Measurements from ENCODE around the gene ADAMTSL5. TPM values are rescaled to one million over a fixed set of nuclear protein-coding genes. Genes with fewer than 3 reads are reported as not detected.

The ADAMTSL5 gene, protein sequence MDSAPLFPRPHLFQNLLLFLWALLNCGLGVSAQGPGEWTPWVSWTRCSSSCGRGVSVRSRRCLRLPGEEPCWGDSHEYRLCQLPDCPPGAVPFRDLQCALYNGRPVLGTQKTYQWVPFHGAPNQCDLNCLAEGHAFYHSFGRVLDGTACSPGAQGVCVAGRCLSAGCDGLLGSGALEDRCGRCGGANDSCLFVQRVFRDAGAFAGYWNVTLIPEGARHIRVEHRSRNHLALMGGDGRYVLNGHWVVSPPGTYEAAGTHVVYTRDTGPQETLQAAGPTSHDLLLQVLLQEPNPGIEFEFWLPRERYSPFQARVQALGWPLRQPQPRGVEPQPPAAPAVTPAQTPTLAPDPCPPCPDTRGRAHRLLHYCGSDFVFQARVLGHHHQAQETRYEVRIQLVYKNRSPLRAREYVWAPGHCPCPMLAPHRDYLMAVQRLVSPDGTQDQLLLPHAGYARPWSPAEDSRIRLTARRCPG
- total RNA-seq: 1 to 10 TPM in 3 of 4 donors, under 1 TPM in 1; 0.83 to 4.1 (median 2.4) TPM

DNA sequence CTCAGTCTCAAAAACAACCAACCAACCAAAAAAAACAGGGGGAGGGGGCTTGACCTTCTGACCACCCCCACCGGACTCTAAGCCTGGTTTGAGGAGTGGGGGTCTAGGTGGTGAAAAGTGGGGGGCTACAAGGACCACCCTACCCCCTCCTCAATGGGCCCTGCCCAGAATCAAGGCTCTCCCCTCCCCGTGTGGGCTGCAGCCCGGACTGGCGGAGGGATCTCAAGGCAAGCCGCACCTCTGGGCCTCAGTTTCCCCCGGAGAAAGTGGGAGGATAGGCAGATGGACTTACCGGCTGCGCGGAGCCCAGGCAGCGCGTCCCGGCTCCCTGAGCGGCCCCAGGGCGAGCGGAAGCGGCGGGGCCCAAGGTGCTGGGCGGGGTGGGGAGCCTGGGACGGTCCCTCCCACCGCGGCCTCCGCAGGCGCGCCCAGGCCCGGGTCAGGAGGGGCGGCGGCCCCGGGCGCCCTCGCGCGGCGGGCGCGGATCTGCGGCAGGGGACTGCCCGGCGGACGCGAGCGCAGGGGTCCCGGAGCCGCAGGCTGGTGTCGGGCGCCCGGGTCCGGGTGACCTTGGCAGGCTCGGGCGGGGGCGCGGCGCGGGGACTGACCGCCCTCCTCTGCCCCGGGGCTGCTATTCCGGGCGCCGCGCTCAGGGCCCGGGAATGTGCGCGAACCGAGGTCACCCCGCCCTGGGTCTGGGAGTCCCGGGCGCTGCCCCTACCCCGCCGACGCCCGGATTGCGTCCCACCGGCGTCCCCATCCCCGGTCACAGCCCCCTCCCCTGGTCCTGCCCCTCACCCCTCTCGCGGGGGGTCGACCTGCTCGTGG is at the start of gene ADAMTSL5:
TSS of gene ADAMTSL5 (minus strand) at position 349 of the 828 bp plus-strand sequence. CDS start 2,076 bp downstream, outside the sequence.
- no peak for TF ChIP-seq POLR2A (IDR thresholded peaks at IDR 0.05)
- TF ChIP-seq, protein P1, sequence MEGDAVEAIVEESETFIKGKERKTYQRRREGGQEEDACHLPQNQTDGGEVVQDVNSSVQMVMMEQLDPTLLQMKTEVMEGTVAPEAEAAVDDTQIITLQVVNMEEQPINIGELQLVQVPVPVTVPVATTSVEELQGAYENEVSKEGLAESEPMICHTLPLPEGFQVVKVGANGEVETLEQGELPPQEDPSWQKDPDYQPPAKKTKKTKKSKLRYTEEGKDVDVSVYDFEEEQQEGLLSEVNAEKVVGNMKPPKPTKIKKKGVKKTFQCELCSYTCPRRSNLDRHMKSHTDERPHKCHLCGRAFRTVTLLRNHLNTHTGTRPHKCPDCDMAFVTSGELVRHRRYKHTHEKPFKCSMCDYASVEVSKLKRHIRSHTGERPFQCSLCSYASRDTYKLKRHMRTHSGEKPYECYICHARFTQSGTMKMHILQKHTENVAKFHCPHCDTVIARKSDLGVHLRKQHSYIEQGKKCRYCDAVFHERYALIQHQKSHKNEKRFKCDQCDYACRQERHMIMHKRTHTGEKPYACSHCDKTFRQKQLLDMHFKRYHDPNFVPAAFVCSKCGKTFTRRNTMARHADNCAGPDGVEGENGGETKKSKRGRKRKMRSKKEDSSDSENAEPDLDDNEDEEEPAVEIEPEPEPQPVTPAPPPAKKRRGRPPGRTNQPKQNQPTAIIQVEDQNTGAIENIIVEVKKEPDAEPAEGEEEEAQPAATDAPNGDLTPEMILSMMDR (IDR thresholded peaks at IDR 0.05): no peak
- no peak for TF ChIP-seq POLR2AphosphoS5 (IDR thresholded peaks at IDR 0.05)
- no peak for TF ChIP-seq EP300 (IDR thresholded peaks at IDR 0.05)
- DNase-seq (ENCODE audit: low spot score in 2 of 2): no peak
- peaks cover 38% of the 10 kb centered on the region for H3K4me1 ChIP-seq
- H3K4me3 ChIP-seq: peak within 1 kb of the TSS; percentile 48
- 18% methylated on average over 6 of the region's 78 CpGs for WGBS
- peak within 1 kb of the TSS; percentile 72 for H3K27ac ChIP-seq
- H3K9me3 ChIP-seq: no peaks in the 10 kb centered on the region
- H3K36me3 ChIP-seq: no peaks in the 10 kb centered on the region
- H3K27me3 ChIP-seq: peaks cover 23% of the 10 kb centered on the region

DNA sequence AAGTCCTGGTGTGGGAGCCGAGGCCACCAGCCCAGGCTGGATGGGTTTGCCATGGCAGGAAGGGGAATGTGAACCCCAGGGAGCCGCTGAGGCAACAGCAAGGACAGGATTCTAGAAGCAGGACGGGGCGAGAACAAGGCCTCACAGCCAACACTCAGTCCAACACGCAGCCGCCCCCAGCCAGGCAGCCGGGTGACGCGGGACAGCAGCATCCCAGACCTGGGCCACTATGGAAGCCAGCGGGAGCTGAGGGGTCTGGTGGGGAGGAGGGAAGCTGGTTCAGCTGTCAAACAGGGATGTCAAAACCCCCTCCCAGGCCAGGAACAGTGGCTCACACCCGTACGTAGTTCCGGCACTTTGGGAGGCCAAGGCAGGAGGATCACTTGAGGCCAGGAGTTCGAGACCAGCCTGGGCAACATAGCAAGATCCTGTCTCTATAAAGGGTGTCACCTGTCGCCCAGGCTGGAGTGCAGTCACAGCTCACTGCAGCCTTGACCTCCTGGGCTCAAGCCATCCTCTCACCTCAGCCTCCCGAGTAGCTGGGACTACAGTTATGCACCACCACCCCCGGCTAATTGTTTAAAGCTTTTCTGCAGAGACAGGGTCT is 48.5 kb upstream of the ADAMTSL5 start:
- Histone ChIP-seq H3K36me3 (peaks cover 5% of the 10 kb centered on the region), H3K27me3 (no peaks in the 10 kb centered on the region), H3K4me3 (no peak overlapping the region), H3K4me1 (peaks cover 13% of the 10 kb centered on the region), H3K9me3 (no peaks in the 10 kb centered on the region), H3K27ac (no peak overlapping the region)
- 83% methylated on average over 11 of the region's 17 CpGs for WGBS
- DNase-seq (ENCODE audit: low spot score in 2 of 2): no peak
- TF ChIP-seq POLR2AphosphoS5 (IDR thresholded peaks at IDR 0.05) (no peak), EP300 (IDR thresholded peaks at IDR 0.05) (no peak), POLR2A (IDR thresholded peaks at IDR 0.05) (no peak)
- TF ChIP-seq, protein P1 (IDR thresholded peaks at IDR 0.05): no peak

DNA sequence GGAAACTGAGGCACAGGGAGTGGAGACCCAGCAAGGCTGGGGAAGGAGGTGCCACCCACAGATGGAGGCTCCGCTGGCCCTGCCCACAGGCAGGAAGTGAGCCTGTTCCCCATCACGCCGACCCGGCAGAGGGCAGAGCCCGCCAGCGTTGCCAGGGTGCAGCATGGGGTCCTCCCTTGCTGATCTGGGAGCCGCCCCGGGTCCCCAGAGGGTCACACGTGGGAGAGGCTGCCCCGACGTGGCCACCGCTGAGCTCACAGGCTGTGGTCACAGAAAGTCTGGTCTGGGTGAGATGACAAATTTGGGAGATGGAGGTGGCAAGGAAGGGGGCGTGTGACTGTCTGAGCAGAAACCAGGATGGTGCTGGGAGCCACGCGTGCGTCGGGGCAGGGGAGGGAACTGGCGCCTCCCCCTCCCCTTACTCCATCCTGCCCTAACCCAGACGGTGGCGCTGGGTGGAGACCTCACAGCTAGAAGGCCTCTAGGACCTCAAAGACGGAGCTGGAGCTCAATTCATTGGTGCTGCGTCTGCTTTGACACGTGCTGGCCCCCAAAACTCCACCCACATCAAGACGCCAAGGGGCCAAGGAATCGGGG is 47.6 kb upstream of the ADAMTSL5 start:
- TF ChIP-seq, protein P1 (IDR thresholded peaks at IDR 0.05): no peak
- no peak for TF ChIP-seq POLR2A (IDR thresholded peaks at IDR 0.05)
- no peak for TF ChIP-seq EP300 (IDR thresholded peaks at IDR 0.05)
- TF ChIP-seq POLR2AphosphoS5 (IDR thresholded peaks at IDR 0.05): no peak
- Histone ChIP-seq H3K4me1 (peaks cover 5% of the 10 kb centered on the region), H3K27me3 (no peaks in the 10 kb centered on the region), H3K4me3 (no peak overlapping the region), H3K9me3 (no peaks in the 10 kb centered on the region), H3K36me3 (peaks cover 14% of the 10 kb centered on the region), H3K27ac (no peak overlapping the region)
- 55% methylated on average over 25 of the region's 25 CpGs for WGBS
- DNase-seq (ENCODE audit: low spot score in 2 of 2): no peak

DNA sequence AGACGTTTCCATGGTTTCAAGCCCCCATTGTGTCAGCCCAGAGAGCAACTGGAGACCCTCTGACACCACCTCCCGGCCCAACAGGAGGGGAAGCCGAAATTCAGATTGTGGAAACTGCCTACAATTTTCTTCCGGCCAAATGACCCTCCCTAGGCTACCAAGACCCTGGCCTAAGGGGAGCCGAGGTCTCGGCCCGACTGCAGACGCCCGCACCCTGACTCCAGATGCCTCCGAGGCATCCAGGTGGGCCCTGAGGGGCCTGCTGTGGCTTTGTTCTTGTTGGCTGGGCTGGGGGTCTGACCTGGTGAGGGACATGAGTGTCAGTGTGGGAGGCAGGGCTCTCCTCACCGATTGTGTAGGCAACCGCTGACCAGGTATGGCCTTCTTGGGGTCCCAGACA is 45.7 kb upstream of the ADAMTSL5 start:
- TF ChIP-seq, protein P1 (IDR thresholded peaks at IDR 0.05): no peak
- TF ChIP-seq POLR2AphosphoS5 (IDR thresholded peaks at IDR 0.05) (no peak), POLR2A (IDR thresholded peaks at IDR 0.05) (no peak), EP300 (IDR thresholded peaks at IDR 0.05) (no peak)
- WGBS: 92% methylated on average over 6 of the region's 12 CpGs

More for the DNA sequence above, 45.7 kb upstream of the ADAMTSL5 start:
- Histone ChIP-seq H3K4me3 (no peak overlapping the region), H3K4me1 (peaks cover 5% of the 10 kb centered on the region), H3K9me3 (no peaks in the 10 kb centered on the region), H3K27ac (no peak overlapping the region), H3K27me3 (no peaks in the 10 kb centered on the region), H3K36me3 (peaks cover 19% of the 10 kb centered on the region)
- no peak for DNase-seq (ENCODE audit: low spot score in 2 of 2)

Data from suprapubic skin (tissue), 4 donors.